Osteoblast (primary cell): ENCODE measurements around the gene FRMD3. TPM values are rescaled to one million over a fixed set of nuclear protein-coding genes. Genes with fewer than 3 reads are reported as not detected.

ENCODE experiments used
- DNase-seq: peaks from one replicate; pipeline ENCODE4 v3.0.0; 2011; ENCODE audit warnings: low spot score, mixed read lengths; ENCODE audit not compliant: insufficient read length; ENCODE audit errors: missing footprints
- H2AFZ ChIP-seq: 2 replicates; pipeline ENCODE4 v1.6.0; 2011; ENCODE audit warnings: mild to moderate bottlenecking, low read length
- H3K27ac ChIP-seq: 2 replicates; pipeline ENCODE4 v1.5.1; 2011; ENCODE audit warnings: mild to moderate bottlenecking, low read depth, low read length, moderate library complexity
- H3K27me3 ChIP-seq: 2 replicates; pipeline ENCODE4 v1.6.0; 2012; ENCODE audit warnings: mild to moderate bottlenecking, control low read depth, inconsistent platforms, low read length, moderate library complexity; ENCODE audit not compliant: insufficient read depth
- H3K36me3 ChIP-seq: 2 replicates; pipeline ENCODE4 v1.5.1; 2011; ENCODE audit warnings: mild to moderate bottlenecking, low read length, control low read depth, moderate library complexity; ENCODE audit not compliant: insufficient read depth
- H3K4me1 ChIP-seq: 2 replicates; pipeline ENCODE4 v1.5.1; 2011; ENCODE audit warnings: mild to moderate bottlenecking, low read length, control low read depth, moderate library complexity; ENCODE audit not compliant: insufficient read depth
- H3K4me2 ChIP-seq: 2 replicates; pipeline ENCODE4 v1.6.0; 2011; ENCODE audit warnings: mild to moderate bottlenecking, low read length; ENCODE audit not compliant: insufficient read depth
- H3K4me3 ChIP-seq: fragments of 200-600 bp; sonication (generic); 3 replicates; pipeline ENCODE4 v1.5.1; 2012; ENCODE audit warnings: mild to moderate bottlenecking, low read length, inconsistent platforms; ENCODE audit not compliant: insufficient read depth
- H3K79me2 ChIP-seq: 2 replicates; pipeline ENCODE4 v1.6.0; 2012; ENCODE audit warnings: mild to moderate bottlenecking, low read length, control low read depth, inconsistent platforms; ENCODE audit not compliant: insufficient read depth
- H3K9me3 ChIP-seq: 2 replicates; pipeline ENCODE4 v1.5.1; 2011; ENCODE audit warnings: low read depth, low read length, control low read depth
- H4K20me1 ChIP-seq: 2 replicates; pipeline ENCODE4 v1.6.0; 2012; ENCODE audit warnings: mild to moderate bottlenecking, low read length, control low read depth; ENCODE audit not compliant: insufficient read depth
- CTCF ChIP-seq: IDR thresholded peaks from 2 replicates; pipeline ENCODE4 v1.5.1; 2011; ENCODE audit warnings: mild to moderate bottlenecking, low read depth, low read length, moderate library complexity; ENCODE audit errors: extremely low read depth
- total RNA-seq: library from RNA; depleted of rRNA; stranded (reverse); fragments of >200 nt; gene quantifications from 2 replicates; pipeline ENCODE4 v1.2.3, GENCODE V29; 2012

FRMD3 gene
- total RNA-seq, 1 donor, result 0.36 TPM

GRCh38 chr9:83432877-83433550, 105.2 kb downstream of the FRMD3 start:
- no peaks in the 10 kb centered on the region for H4K20me1 ChIP-seq
- no peak for DNase-seq
- no peak overlapping the region for H3K27ac ChIP-seq
- TF ChIP-seq CTCF, result no peak
- no peaks in the 10 kb centered on the region for H3K79me2 ChIP-seq
- H3K9me3 ChIP-seq, result no peaks in the 10 kb centered on the region
- H3K36me3 ChIP-seq, result no peaks in the 10 kb centered on the region
- H2AFZ ChIP-seq, result no peak overlapping the region
- no peak overlapping the region for H3K4me2 ChIP-seq
- H3K27me3 ChIP-seq, result no peaks in the 10 kb centered on the region
- H3K4me3 ChIP-seq, result no peak overlapping the region
- peaks cover 4% of the 10 kb centered on the region for H3K4me1 ChIP-seq

GRCh38 chr9:83432104-83432627, 106.0 kb downstream of the FRMD3 start:
- no peaks in the 10 kb centered on the region for H3K9me3 ChIP-seq
- no peak overlapping the region for H3K27ac ChIP-seq
- H3K36me3 ChIP-seq, result no peaks in the 10 kb centered on the region
- H3K27me3 ChIP-seq, result no peaks in the 10 kb centered on the region
- TF ChIP-seq CTCF, result no peak
- no peaks in the 10 kb centered on the region for H4K20me1 ChIP-seq
- no peak overlapping the region for H2AFZ ChIP-seq
- H3K4me1 ChIP-seq, result peaks cover 4% of the 10 kb centered on the region
- H3K4me2 ChIP-seq, result no peak overlapping the region
- no peak overlapping the region for H3K4me3 ChIP-seq
- no peak for DNase-seq
- H3K79me2 ChIP-seq, result no peaks in the 10 kb centered on the region

- Histone ChIP-seq H3K27me3 (no peaks in the 10 kb centered on the region), H3K9me3 (no peaks in the 10 kb centered on the region), H3K27ac (no peak overlapping the region), H2AFZ (no peak overlapping the region), H3K4me3 (no peak overlapping the region), H3K4me2 (no peak overlapping the region), H3K36me3 (no peaks in the 10 kb centered on the region), H3K4me1 (peaks cover 4% of the 10 kb centered on the region), H4K20me1 (no peaks in the 10 kb centered on the region), H3K79me2 (no peaks in the 10 kb centered on the region)
- DNase-seq, result no peak
- no peak for TF ChIP-seq CTCF
Observed at GRCh38 chr9:83431101-83432060, 106.8 kb downstream of the FRMD3 start.

- no peak overlapping the region for H3K27ac ChIP-seq
- no peak overlapping the region for H3K4me2 ChIP-seq
- H3K4me3 ChIP-seq, result no peak overlapping the region
- H3K4me1 ChIP-seq, result peaks cover 4% of the 10 kb centered on the region
- no peak for DNase-seq
- no peak for TF ChIP-seq CTCF
- H3K79me2 ChIP-seq, result no peaks in the 10 kb centered on the region
- H2AFZ ChIP-seq, result no peak overlapping the region
- no peaks in the 10 kb centered on the region for H3K36me3 ChIP-seq
- H3K9me3 ChIP-seq, result no peaks in the 10 kb centered on the region
- no peaks in the 10 kb centered on the region for H3K27me3 ChIP-seq
- H4K20me1 ChIP-seq, result no peaks in the 10 kb centered on the region
Observed at GRCh38 chr9:83430681-83431080, 107.5 kb downstream of the FRMD3 start.
